Midbrain (tissue), 1 donor: Measurements from ENCODE around the gene LRRK1.

Source experiments
- DNase-seq: peaks from one replicate; lab custom pipeline; 2025; lab: John Stamatoyannopoulos, UW

Gene LRRK1

DNA sequence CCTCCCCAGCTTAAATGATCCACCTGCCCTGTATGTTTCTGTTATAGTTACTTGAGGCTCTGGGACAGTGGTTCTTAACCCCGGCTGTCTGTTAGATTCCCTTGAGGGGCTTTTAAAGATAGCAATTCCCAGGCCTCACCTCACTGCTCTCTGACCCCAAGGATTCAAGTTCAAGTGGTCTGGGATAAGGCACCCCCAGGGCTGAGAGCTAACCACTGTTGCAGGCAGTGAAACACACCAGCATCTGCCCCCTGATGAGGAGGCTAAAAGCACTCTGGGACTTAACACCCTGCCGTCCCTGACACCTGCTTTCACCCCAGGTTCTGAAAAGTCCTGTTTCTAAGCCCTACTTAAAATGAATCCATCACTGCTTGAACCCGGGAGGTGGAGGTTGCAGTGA, 103.7 kb downstream of the LRRK1 start:
- no peak for DNase-seq

DNA sequence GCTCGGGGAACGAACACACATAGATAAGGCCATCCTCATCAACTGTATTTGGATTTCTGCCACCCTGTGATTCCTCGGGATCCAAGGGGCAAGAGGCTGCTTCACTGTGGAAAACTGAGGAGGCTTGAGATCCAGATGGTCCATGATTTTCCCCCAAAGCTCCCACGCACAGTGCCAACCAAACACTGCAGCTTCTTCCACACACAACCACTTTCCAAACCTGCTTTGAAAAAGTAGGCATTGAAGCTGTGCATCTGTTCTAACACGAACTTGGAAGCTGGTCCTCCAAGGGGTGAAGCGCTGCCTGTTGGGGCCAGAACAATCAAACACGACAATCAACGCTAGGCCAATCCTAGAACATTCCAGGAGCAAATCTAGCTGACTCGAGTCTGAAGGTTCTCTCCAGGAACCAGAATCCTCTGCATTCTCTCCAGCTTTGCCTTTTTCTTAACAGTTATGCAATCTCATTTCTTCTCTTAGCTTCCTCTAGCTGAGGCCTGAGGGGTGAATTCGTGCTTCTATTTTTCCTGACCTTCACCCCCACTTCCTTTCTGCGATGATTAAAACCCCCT, 104.4 kb downstream of the LRRK1 start:
- no peak for DNase-seq

DNA sequence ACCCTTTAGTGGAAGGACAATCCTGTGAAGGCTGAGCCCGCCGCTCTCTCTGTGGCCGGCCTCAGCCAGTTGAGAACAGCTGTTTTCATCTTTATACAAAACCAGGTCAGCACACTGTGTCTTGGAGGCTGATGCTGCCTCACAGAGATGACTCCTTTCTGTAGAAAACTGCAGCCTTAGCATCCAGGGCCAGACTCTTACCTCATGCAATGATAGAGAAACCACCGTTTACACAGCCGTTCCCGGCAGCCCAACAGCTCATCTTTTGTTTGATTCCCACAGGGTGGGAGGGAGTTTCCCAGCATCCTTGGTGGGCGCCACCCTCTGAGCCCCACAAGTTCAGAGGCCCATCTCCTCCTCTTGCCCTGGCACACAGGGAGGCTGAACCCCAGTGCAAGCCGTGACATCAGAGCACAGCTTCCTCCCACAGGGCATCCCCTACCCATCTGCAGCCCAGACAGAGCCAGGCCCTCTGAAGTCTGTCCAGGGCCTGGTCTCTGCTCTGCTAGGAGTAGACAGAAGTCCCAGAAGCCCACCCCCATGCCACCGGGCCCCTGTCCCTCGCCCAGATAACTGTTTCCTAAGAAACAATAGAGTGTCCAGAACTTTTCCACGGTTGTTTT, 105.0 kb downstream of the LRRK1 start:
- peak; percentile 23 for DNase-seq

DNA sequence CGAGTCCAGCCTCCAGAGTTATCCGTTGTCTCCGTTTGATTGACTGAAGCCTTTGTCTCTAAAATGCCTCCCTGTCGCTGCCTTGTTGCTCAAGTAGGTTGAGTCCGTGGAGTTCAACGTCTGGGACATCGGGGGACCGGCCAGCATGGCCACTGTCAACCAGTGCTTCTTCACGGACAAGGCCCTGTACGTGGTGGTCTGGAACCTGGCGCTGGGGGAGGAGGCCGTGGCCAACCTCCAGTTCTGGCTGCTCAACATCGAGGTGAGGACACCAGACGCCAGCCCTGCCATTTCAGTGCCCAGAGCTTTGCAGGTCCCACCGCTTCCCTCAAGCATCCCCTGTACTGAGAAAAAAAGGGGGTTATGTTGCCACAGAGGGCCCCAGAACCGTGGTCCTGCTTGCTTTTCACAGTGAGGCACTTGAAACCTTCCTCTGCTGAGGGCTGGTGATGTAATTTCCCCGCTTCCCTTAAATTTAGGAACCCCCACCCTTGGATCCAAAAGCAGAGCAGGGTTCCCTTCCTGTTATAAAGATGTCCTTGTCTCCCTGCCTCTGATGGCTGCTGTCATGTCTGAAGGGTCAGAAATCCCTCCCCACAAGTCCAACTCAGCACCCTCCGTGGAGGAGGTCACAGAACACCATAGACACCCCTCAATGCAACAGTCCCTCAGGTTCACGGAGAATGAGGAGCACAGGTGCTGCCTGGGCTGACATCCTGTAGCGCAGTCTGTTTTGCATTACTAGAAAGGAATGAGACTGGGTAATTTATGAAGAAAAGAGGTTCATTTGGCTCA, 105.7 kb downstream of the LRRK1 start:
- no peak for DNase-seq

DNA sequence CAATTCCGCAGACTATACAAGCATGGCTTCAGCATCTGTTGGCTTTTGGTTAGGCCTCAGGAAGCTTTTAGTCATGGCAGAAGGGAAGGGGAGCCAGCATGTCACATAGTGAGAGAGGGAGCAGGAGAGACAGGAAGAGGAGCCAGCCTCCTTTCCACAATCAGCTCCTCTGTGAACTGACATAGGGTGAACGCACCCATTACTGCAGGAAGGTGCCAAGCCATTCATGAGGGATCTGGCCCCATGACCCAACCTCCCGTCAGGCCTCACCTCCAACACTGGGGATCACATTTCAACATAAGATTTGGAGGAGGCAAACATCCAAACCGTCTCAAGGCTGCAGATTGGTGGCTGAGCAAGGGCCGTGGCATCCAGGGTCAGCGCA, 106.3 kb downstream of the LRRK1 start:
- no peak for DNase-seq

DNA sequence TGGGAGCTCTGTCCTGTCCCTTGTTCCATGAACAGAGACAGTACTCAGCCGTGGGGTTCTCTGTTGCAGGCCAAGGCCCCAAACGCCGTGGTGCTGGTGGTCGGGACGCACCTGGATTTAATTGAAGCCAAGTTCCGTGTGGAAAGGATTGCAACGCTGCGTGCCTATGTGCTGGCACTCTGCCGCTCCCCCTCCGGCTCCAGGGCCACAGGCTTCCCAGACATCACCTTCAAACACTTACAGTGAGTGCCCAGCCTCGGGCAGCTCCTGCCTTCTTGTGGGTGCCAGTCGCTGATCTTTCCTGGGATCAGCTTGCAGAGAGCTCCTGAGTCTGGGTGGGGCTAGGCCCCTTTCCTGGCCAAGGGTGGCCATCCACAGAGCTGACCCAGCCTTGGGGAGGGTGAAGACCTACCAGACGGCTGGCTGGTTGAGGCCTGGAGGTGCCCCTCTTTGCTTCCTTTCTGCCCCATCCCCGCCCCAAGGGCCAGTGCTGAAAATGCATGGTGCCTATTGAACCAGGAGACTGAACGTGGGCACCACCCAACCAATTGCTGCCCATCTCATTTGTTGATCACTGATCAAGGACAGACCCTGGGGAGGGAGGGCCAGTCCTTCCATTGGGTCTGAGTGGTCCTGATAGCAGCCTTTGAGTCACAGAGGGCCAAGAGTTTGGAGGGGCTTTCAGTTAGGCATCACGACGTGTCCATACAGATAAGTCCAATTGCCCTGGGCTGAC, 106.9 kb downstream of the LRRK1 start:
- no peak for DNase-seq

DNA sequence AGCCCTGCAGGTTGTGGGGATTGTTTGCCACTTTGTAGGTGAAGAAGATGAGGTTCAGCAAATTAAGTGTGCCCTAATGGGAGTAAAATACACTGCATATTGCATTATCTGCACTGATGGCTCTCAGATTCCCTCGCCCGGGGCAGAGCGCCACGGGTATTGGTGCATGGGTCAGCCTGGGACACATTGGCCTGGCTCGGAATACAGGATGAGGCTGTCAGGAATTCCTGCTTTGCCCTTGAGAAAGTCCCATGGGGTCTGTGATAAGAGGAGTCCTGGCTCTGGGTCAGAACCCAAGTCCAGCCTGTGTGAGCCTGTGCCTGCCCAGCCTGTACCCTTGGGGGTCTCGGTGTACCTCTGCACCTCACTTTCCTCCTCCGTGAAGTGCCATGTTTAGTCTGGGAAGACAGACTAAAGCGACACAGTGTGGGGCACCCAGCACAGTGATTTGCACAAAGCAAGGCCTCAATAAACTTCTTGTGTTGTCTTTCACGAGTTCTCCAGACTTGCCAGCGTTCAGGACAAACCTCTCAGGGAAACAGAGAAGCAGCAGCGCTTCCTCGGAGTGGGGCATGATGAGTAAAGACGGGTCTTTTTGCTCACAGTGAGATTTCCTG, 107.6 kb downstream of the LRRK1 start:
- no peak for DNase-seq

DNA sequence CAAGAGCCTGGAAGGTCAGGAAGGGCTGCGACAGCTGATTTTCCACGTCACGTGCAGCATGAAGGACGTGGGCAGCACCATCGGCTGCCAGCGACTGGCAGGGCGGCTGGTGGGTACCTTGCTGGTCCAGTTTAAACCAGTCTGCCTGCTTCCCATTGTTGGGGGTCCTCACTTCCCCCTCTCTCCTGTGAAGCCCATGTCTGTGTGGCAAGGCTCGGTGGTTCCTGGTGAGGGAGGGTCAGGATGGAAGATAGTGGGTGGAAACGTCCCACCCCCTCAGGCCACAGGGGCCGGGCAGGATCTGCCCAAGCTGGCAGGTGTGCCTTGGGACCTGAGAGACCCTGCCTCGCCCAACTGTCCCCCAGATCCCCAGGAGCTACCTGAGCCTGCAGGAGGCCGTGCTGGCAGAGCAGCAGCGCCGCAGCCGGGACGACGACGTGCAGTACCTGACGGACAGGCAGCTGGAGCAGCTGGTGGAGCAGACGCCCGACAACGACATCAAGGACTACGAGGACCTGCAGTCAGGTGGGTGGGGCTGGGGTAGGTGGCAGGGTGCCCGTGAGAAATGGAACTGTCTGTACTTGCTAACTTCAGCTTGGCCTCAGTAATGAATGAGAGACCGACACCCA, 108.2 kb downstream of the LRRK1 start:
- no peak for DNase-seq

DNA sequence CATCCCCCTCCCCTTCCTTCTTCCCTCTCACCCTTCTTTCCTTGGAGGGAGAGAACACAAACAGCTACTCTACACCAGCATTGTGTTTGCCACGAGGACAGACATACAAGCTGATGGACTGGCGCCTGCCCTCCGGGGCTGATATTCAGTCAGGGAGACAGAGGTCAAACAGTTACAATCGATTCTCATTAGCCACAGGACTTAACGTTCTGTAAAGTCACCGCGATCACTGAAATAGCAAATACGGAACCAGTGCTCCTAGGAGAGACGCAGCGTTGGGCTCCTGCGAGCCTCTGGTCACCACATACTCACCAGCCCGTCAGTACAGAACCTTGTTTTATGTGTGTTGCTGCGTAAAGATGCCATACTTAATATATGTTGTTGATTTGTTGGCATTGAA, 108.8 kb downstream of the LRRK1 start:
- no peak for DNase-seq

DNA sequence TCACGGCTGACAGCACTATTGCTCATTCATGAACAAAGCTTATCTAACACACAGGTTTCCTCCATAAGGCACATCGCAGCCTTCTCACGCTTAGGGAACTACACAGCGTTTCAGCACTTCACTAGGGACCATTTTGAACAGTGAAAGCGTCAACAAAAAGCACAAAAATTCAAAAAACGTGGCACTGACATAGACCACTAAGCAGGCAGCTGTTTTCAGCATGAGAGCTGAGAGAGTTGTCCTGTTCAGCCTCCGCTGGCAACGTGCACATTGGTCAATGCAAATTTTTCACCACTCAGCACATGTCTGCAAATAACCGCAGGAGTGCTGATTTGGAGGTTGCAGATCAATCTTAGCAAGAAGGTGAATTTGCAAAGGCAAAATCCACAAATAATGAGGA, 109.2 kb downstream of the LRRK1 start:
- no peak for DNase-seq

DNA sequence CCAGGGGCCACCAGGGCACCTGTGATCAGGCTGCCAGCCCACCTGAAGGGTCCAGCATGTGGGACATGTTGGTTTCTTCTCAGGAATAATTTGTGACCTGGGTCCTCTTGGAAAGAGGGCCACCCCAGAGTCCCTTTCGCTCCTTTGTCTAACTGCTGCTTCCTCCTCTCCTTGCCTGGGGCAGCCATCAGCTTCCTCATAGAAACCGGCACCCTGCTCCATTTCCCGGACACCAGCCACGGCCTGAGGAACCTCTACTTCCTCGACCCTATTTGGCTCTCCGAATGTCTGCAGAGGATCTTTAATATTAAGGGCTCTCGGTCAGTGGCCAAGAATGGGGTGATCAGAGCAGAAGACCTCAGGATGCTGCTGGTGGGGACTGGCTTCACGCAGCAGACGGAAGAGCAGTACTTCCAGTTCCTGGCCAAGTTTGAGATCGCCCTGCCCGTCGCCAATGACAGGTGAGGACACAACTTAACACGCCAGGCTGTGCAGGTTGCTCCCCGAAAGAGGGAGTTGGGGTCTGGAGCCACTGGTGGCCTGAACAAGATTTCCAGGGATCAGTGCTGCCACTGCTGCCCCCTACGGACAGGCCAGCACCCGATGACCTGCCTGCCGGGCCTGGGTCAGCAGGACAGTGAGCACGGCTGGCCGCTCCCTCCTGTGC, 109.7 kb downstream of the LRRK1 start:
- DNase-seq, result no peak

DNA sequence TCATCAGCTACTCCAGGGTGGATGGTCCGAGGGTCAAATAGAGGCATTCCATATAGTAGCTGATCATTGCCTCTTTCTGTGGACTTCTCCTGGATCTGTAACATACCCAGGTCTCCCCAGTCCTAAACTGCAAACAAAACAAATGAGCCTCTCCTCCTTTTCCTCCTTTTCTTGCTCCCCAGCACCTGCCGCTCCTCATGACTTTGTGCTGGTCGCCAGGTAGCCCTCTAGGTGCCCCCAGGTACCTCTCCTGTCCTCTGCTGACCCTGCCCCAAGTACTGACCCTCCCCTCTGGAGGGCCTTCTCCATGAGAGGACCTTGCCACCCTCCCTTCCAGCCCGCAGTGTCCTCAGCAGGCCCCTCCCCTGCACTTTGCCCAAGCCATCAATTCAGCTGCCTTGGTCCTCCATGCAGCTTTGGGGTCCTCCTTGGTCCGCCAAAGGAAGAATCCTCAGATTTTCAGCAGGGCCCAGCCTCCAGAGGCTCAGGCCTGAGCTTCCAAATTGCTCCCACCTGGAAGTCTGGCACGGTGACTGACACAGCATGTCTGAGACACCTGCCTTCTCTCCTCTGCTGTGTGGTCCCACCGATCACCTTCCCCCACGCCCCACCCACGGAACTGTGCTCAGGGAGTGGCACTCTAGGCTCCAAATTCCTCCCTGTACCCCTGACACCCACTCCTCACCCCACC, 111.0 kb downstream of the LRRK1 start:
- no peak for DNase-seq

DNA sequence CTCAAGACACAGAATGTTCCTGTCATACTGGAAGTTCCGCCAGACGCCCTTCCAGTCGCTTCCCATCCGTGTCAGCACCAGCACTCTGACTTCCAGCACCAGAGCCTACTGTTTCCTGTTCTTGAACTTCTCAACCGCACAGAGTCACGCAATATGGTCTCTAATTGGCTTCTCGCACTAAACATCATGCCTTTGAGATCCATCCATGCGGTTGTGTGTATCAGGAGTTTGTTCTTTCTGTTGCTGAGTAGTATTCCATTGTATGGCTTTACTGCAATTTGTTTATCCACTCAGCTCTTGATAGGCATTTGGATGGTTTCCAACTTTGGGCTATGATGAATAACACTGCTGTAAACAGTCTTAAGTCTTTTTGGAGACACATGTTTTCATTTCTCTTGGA, 112.1 kb downstream of the LRRK1 start:
- DNase-seq, result no peak

DNA sequence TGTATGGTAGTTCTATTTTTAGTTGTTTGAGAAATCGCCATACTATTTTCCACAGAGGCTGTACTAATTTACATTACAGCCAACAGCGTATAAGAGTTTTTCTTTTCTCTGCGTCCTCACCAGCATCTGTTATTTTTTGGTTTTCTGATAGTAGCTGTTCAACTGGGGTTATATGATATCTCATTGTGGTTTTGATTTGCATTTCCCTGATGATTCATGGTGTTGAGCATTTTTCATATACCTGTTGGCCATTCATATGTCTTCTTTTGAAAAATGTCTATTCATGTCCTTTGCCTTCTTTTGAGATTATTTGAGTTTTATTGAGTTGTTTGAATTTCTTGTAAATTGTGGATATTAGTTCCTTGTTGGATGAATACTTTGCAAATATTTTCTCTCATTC, 114.6 kb downstream of the LRRK1 start:
- DNase-seq, result no peak

DNA sequence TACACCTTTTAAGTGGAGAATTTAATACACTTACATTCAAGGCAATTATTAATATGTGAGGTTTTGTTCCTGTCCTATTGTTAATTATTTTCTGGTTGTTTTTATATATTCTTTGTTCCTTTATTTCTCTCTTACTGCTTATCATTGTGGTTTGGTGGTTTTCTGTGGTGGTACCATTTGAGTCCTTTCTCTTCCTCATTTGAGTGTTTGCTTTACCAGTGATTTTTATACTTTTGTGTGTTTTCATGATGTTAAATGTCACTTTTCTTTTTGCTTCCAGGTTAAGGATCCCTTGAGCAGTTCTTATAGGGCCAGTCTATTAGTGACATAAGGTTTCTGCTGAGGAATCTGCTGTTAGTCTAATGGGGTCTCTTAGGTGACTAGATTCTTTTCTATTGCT, 116.5 kb downstream of the LRRK1 start:
- DNase-seq, result no peak

DNA sequence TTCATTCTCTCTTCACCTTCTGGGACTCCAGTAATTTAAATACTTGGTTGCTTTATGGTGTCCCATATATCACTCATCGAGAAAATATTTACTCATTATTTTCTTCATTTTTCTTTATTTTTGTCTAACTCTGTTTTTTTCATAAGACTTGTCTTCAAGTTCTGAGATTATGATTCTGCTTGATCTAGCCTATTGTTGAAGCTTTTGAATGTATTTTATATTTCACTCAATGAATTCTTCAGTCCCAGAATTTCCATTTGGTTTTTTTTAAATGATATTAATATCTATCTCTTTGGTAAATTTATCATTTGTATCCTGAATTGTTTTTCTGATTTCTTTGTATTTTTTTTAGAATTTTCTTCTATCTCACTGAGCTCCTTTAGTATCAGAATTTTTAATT, 117.0 kb downstream of the LRRK1 start:
- DNase-seq, result no peak

DNA sequence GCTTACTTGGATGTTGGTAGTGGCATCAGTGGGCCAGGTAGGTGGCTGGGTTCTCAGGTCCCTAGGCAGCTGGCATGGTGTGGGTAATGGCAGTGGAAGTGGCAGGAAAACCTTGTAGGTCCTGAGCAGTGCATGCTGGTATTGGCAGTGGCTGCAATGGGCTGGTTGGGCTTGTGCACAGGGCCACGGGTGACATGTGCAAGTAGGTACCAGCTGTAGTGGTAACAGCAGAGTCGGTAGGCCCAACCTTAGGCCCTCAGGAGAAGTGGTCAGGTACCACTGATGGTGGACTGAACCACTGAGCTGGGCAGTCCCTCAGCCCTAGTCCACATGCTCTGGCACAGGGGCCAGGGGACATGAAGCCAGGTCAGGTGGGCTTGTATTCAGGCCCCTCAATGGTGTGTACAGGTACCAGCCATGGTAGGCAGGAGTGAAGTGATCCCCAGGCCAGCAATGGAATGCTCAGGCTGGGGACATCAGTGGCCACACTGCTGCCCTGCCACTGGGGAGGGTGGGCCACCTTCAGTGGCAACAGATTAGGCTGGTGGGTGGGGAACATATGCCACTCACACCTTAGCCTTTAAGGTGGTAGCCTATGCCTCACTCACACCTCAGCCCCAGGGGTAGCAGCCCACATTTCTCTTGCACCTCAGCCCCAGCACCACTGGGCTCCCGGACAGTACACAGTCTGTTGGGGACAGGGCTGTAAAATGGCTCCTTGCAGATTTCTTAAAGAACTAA, 118.1 kb downstream of the LRRK1 start:
- no peak for DNase-seq

DNA sequence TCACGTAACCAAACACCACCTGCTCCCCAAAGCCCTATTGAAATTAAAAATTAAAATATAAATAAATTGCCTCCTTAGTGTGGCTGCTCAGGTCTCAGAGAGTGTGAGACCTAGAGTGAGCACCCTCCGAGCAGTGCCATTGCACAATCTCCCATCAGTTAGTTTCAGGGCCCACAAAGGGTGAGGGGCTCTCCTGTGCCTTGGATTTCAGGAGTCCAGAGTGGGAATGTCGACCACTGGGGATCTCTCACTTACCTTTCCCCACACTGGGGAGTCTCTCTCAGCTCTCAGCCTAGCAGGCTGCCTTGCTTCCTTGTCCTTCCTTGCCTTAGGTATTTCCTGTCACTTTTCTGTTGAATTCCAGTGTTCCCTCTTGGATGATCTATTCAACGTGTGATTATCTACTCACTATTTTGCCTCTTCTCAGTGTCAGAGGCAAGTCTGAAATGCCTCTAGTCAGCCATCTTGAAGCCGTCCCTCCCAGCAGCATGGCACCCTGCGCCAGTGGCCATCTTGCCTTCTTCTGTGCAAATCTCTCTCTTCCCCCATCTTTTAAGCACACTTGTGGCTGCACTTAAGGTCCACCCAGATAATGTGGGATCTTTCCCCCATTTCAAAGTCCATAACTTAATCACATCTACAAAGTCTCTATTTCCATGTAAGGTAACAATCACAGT, 119.3 kb downstream of the LRRK1 start:
- no peak for DNase-seq

DNA sequence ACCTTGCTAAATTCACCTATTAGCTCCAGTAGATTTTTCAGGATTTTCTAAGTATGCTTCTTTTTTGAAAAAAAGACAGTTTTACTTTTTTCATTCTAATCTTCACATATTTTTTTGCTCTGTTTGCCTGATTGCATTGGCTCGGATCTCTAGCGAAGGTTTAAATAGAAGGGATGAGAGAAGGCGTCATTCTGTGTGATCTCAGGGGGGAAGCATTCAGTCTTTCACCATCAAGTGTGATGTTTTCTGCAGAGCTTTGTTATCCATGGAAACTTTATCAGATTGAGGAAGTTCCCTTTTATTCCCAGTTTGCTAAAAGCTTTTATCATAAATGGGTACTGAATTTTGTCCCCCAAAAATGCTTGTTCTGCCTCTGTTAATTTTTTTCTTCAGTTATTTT, 120.3 kb downstream of the LRRK1 start:
- no peak for DNase-seq

DNA sequence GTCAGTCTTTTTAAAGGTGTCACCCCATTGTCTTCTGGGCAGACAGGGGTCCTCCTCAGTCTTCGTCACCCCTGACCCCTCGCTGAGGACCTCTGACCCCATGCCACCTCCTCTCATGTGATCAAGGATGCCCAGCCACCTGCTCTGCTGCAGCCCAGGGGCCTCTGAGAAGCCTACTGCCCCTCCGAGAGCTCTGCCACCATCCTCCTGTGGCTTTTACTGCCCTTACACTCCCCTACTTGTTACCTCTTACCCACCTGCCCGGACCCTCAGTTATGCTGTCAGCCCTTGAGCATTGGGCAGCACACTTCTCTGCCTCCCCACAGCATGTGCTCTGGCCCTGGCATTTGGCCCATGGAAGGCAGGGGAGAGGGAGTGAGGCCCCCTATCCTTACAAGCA, 123.2 kb downstream of the LRRK1 start:
- DNase-seq, result no peak
